GM21526 (cell line): ENCODE data around the gene ARFGAP3.

Experiments
- ATAC-seq: cut with Tn5 transposase; IDR thresholded peaks from one replicate; pipeline ENCODE4 v1.9.1; 2021; ENCODE audit warnings: moderate library complexity; ENCODE audit not compliant: unreplicated experiment, low FRiP score

Gene ARFGAP3

GRCh38 chr22:42884616-42885375 is 27.7 kb upstream of the ARFGAP3 start:
- no peak for ATAC-seq

GRCh38 chr22:42883970-42884369 is 26.9 kb upstream of the ARFGAP3 start:
- ATAC-seq: no peak

- no peak for ATAC-seq
These were observed 26.0 kb upstream of the ARFGAP3 start for GRCh38 chr22:42883121-42883520.

GRCh38 chr22:42881982-42882656 is 25.0 kb upstream of the ARFGAP3 start:
- ATAC-seq: no peak

- ATAC-seq: no peak
These were observed 24.2 kb upstream of the ARFGAP3 start for GRCh38 chr22:42881298-42881697.

GRCh38 chr22:42880815-42881214 is 23.7 kb upstream of the ARFGAP3 start:
- no peak for ATAC-seq

GRCh38 chr22:42879371-42880021 is 22.4 kb upstream of the ARFGAP3 start:
- ATAC-seq: no peak

GRCh38 chr22:42878561-42879305 is 21.7 kb upstream of the ARFGAP3 start:
- no peak for ATAC-seq

GRCh38 chr22:42877597-42878340 is 20.7 kb upstream of the ARFGAP3 start:
- no peak for ATAC-seq

GRCh38 chr22:42877158-42877557 is 20.1 kb upstream of the ARFGAP3 start:
- no peak for ATAC-seq

- no peak for ATAC-seq
These were observed 19.0 kb upstream of the ARFGAP3 start for GRCh38 chr22:42876041-42876440.

- no peak for ATAC-seq
These were observed 16.9 kb upstream of the ARFGAP3 start for GRCh38 chr22:42874010-42874409.

- no peak for ATAC-seq
These were observed 16.3 kb upstream of the ARFGAP3 start for GRCh38 chr22:42873356-42873755.

GRCh38 chr22:42872821-42873220 is 15.7 kb upstream of the ARFGAP3 start:
- no peak for ATAC-seq

GRCh38 chr22:42871146-42872050 is 14.3 kb upstream of the ARFGAP3 start:
- no peak for ATAC-seq

GRCh38 chr22:42869888-42870480 is 12.9 kb upstream of the ARFGAP3 start:
- no peak for ATAC-seq

- no peak for ATAC-seq
These were observed 12.4 kb upstream of the ARFGAP3 start for GRCh38 chr22:42869463-42869862.

- no peak for ATAC-seq
These were observed 11.7 kb upstream of the ARFGAP3 start for GRCh38 chr22:42868751-42869251.

- ATAC-seq: no peak
These were observed 9.0 kb upstream of the ARFGAP3 start for GRCh38 chr22:42866100-42866499.
